Lower leg skin (tissue), 3 donors: ENCODE data around the gene ENDOG.
"Not testable (repeated sequence)": the region's sequence is repeated elsewhere in the genome, so short reads cannot be mapped to it uniquely, and the experiment has no call there.

ENCODE experiments used
- POLR2A ChIP-seq, 2 donors: fragments of 450-650 bp; IDR thresholded peaks; one replicate each; pipeline ENCODE4 v1.6.1; 2016 to 2017; ENCODE audit warnings: antibody characterized with exemption in 2 of 2, mild to moderate bottlenecking in 1 of 2, moderate library complexity in 1 of 2
- TF ChIP-seq, protein P1 (sequence below), 3 donors: fragments of 450-650 bp; IDR thresholded peaks; one replicate each; pipeline ENCODE4 v1.5.1; 2016; ENCODE audit warnings: antibody characterized with exemption in 3 of 3, mild to moderate bottlenecking in 3 of 3, moderate library complexity in 2 of 3

DNA sequence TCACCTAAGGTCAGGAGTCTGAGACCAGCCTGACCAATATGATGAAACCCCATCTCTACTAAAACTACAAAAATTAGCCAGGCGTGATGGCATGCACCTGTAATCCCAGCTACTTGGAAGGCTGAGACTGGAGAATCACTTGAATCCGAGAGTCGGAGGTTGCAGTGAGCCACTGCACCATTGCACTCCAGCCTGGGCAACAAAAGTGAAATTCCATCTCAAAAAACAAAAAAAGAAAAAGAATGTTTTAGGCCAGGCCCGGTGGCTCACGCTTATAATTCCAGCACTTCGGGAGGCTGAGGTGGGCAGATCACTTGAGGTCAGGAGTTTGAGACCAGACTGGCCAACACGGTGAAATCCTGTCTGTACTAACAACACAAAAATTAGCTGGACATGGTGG, 40.2 kb downstream of the ENDOG start:
- not testable (repeated sequence) for TF ChIP-seq POLR2A (IDR thresholded peaks at IDR 0.05)
- TF ChIP-seq, protein P1, sequence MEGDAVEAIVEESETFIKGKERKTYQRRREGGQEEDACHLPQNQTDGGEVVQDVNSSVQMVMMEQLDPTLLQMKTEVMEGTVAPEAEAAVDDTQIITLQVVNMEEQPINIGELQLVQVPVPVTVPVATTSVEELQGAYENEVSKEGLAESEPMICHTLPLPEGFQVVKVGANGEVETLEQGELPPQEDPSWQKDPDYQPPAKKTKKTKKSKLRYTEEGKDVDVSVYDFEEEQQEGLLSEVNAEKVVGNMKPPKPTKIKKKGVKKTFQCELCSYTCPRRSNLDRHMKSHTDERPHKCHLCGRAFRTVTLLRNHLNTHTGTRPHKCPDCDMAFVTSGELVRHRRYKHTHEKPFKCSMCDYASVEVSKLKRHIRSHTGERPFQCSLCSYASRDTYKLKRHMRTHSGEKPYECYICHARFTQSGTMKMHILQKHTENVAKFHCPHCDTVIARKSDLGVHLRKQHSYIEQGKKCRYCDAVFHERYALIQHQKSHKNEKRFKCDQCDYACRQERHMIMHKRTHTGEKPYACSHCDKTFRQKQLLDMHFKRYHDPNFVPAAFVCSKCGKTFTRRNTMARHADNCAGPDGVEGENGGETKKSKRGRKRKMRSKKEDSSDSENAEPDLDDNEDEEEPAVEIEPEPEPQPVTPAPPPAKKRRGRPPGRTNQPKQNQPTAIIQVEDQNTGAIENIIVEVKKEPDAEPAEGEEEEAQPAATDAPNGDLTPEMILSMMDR (IDR thresholded peaks at IDR 0.05): not testable (repeated sequence)
